Osteoblast (primary cell): ENCODE data around the gene KCNT2. TPM values are rescaled to one million over a fixed set of nuclear protein-coding genes. Genes with fewer than 3 reads are reported as not detected.

Experiments used
- DNase-seq: peaks from one replicate; pipeline ENCODE4 v3.0.0; 2011; ENCODE audit warnings: low spot score, mixed read lengths; ENCODE audit not compliant: insufficient read length; ENCODE audit errors: missing footprints
- H2AFZ ChIP-seq: 2 replicates; pipeline ENCODE4 v1.6.0; 2011; ENCODE audit warnings: mild to moderate bottlenecking, low read length
- H3K27ac ChIP-seq: 2 replicates; pipeline ENCODE4 v1.5.1; 2011; ENCODE audit warnings: mild to moderate bottlenecking, low read depth, low read length, moderate library complexity
- H3K27me3 ChIP-seq: 2 replicates; pipeline ENCODE4 v1.6.0; 2012; ENCODE audit warnings: mild to moderate bottlenecking, control low read depth, inconsistent platforms, low read length, moderate library complexity; ENCODE audit not compliant: insufficient read depth
- H3K36me3 ChIP-seq: 2 replicates; pipeline ENCODE4 v1.5.1; 2011; ENCODE audit warnings: mild to moderate bottlenecking, low read length, control low read depth, moderate library complexity; ENCODE audit not compliant: insufficient read depth
- H3K4me1 ChIP-seq: 2 replicates; pipeline ENCODE4 v1.5.1; 2011; ENCODE audit warnings: mild to moderate bottlenecking, low read length, control low read depth, moderate library complexity; ENCODE audit not compliant: insufficient read depth
- H3K4me2 ChIP-seq: 2 replicates; pipeline ENCODE4 v1.6.0; 2011; ENCODE audit warnings: mild to moderate bottlenecking, low read length; ENCODE audit not compliant: insufficient read depth
- H3K4me3 ChIP-seq: fragments of 200-600 bp; sonication (generic); 3 replicates; pipeline ENCODE4 v1.5.1; 2012; ENCODE audit warnings: mild to moderate bottlenecking, low read length, inconsistent platforms; ENCODE audit not compliant: insufficient read depth
- H3K79me2 ChIP-seq: 2 replicates; pipeline ENCODE4 v1.6.0; 2012; ENCODE audit warnings: mild to moderate bottlenecking, low read length, control low read depth, inconsistent platforms; ENCODE audit not compliant: insufficient read depth
- H3K9me3 ChIP-seq: 2 replicates; pipeline ENCODE4 v1.5.1; 2011; ENCODE audit warnings: low read depth, low read length, control low read depth
- H4K20me1 ChIP-seq: 2 replicates; pipeline ENCODE4 v1.6.0; 2012; ENCODE audit warnings: mild to moderate bottlenecking, low read length, control low read depth; ENCODE audit not compliant: insufficient read depth
- total RNA-seq: library from RNA; depleted of rRNA; stranded (reverse); fragments of >200 nt; gene quantifications from 2 replicates; pipeline ENCODE4 v1.2.3, GENCODE V29; 2012
- TF ChIP-seq, protein P1 (sequence below): IDR thresholded peaks from 2 replicates; pipeline ENCODE4 v1.5.1; 2011; ENCODE audit warnings: mild to moderate bottlenecking, low read depth, low read length, moderate library complexity; ENCODE audit errors: extremely low read depth

Gene KCNT2
- total RNA-seq, 1 donor = 10.5 TPM

DNA sequence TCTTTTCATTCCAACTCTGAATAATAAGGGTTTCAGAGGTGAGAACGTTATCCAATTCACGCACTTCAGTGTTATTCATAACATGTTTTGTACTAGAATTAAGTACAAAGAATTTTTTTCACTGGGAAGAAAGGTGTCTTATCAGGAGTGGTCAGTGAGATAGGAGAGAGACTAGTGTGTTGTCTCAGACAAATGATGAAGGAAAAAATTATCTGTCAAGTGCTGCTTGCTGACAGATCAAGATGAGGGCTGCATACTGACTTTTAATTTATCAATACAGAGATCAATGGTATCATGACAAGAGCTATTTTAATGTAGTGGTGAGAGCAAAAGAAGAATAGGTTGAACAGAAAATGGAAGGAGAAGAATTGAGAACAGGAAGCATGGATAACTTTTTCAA, 402.4 kb downstream of the KCNT2 start:
- H3K36me3 ChIP-seq = no peaks in the 10 kb centered on the region
- H3K79me2 ChIP-seq = no peaks in the 10 kb centered on the region
- no peak for DNase-seq
- H3K4me1 ChIP-seq = no peaks in the 10 kb centered on the region
- TF ChIP-seq, protein P1, sequence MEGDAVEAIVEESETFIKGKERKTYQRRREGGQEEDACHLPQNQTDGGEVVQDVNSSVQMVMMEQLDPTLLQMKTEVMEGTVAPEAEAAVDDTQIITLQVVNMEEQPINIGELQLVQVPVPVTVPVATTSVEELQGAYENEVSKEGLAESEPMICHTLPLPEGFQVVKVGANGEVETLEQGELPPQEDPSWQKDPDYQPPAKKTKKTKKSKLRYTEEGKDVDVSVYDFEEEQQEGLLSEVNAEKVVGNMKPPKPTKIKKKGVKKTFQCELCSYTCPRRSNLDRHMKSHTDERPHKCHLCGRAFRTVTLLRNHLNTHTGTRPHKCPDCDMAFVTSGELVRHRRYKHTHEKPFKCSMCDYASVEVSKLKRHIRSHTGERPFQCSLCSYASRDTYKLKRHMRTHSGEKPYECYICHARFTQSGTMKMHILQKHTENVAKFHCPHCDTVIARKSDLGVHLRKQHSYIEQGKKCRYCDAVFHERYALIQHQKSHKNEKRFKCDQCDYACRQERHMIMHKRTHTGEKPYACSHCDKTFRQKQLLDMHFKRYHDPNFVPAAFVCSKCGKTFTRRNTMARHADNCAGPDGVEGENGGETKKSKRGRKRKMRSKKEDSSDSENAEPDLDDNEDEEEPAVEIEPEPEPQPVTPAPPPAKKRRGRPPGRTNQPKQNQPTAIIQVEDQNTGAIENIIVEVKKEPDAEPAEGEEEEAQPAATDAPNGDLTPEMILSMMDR = no peak
- no peak overlapping the region for H3K4me2 ChIP-seq
- H4K20me1 ChIP-seq = no peaks in the 10 kb centered on the region
- no peak overlapping the region for H3K27ac ChIP-seq
- no peak overlapping the region for H3K4me3 ChIP-seq
- no peak overlapping the region for H2AFZ ChIP-seq
- H3K27me3 ChIP-seq = no peaks in the 10 kb centered on the region
- H3K9me3 ChIP-seq = no peaks in the 10 kb centered on the region

DNA sequence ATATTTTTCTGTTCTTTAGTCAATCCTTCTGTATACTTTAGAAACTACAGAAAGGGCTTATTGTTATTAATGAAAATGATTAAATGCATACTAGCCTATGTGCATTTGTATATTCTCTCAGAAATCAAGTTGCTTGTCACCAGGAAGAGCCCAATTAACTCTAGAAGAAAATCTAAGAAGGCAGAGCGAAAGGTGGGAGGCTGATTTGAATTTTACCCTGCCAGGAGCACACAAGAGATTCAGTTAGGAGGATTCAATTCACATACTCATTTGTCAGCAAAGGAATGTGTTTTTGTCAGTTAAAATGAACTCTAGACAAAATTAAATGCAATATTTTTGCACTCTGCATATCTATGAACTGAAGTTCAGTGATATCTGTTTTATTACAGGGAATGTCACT, 411.8 kb downstream of the KCNT2 start:
- TF ChIP-seq, protein P1 = no peak
- H3K27me3 ChIP-seq = no peaks in the 10 kb centered on the region
- no peak overlapping the region for H2AFZ ChIP-seq
- H3K9me3 ChIP-seq = no peaks in the 10 kb centered on the region
- no peaks in the 10 kb centered on the region for H3K36me3 ChIP-seq
- H3K27ac ChIP-seq = no peak overlapping the region
- no peaks in the 10 kb centered on the region for H3K4me1 ChIP-seq
- no peak overlapping the region for H3K4me3 ChIP-seq
- no peak overlapping the region for H3K4me2 ChIP-seq
- no peaks in the 10 kb centered on the region for H4K20me1 ChIP-seq
- H3K79me2 ChIP-seq = no peaks in the 10 kb centered on the region
- no peak for DNase-seq

DNA sequence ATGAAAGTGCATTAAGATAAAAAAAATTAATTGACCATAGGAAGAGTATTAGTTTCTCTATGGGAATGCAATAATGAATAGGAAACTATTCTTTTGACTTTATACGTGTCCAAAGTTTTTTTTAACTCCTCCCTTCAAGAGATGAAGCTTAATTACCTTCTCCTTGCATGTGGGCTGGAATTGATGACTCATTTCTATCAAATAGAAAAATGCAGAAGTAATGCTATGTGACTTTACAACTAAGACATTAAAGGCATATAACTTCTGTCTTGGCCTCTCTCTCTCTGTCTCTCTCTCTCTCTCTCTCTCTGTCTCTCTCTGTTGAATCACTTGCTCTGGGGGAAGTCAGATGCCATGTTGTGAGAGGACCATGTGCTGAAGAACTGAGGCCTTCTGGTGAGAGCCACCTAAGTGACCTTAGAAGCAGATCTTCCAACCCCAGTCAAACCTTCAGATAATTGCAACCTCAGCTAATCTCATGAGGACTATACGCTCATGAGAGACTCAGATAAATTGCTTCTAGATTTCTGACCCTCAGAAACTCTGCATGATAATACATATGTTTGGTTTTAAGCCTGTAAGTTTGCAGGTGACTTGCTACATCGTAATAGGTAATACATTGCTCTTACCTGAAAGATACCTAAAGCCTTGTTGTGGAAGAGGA, 414.2 kb downstream of the KCNT2 start:
- no peaks in the 10 kb centered on the region for H3K9me3 ChIP-seq
- no peak overlapping the region for H2AFZ ChIP-seq
- no peaks in the 10 kb centered on the region for H3K36me3 ChIP-seq
- no peaks in the 10 kb centered on the region for H3K27me3 ChIP-seq
- H4K20me1 ChIP-seq = no peaks in the 10 kb centered on the region
- H3K79me2 ChIP-seq = no peaks in the 10 kb centered on the region
- no peak overlapping the region for H3K4me3 ChIP-seq
- TF ChIP-seq, protein P1 = no peak
- no peak overlapping the region for H3K27ac ChIP-seq
- no peak for DNase-seq
- H3K4me2 ChIP-seq = no peak overlapping the region
- no peaks in the 10 kb centered on the region for H3K4me1 ChIP-seq

DNA sequence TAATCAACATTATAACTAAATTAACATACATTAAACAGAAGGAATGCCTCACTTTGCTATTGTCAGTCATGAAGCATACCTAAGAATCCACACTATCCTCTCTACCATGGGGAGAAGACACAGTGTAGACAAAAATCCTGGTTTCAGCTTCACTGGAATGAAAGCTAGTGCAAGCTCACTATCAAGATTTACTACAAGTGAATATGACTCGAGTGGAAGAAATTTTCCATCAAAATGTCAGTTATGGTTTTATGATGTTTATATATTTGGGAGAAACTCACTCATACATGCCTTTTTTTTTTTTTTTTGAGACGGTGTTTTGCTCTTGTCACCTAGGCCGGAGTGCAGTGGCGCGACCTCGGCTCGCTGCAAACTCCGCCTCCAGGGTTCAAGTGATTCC, 424.3 kb downstream of the KCNT2 start:
- H3K36me3 ChIP-seq = no peaks in the 10 kb centered on the region
- no peak overlapping the region for H3K4me3 ChIP-seq
- DNase-seq = peak; percentile 19
- H3K4me2 ChIP-seq = no peak overlapping the region
- H4K20me1 ChIP-seq = no peaks in the 10 kb centered on the region
- H3K27ac ChIP-seq = no peak overlapping the region
- no peaks in the 10 kb centered on the region for H3K79me2 ChIP-seq
- peaks cover 16% of the 10 kb centered on the region for H3K4me1 ChIP-seq
- H2AFZ ChIP-seq = peak overlapping the region; percentile 47
- peaks cover 2% of the 10 kb centered on the region for H3K9me3 ChIP-seq
- no peaks in the 10 kb centered on the region for H3K27me3 ChIP-seq
- TF ChIP-seq, protein P1 = no peak
